IgD-negative memory B cell (primary cell): ENCODE data around the gene GHR. TPM values are rescaled to one million over a fixed set of nuclear protein-coding genes. Genes with fewer than 3 reads are reported as not detected.
A peak's percentile ranks its signal among the peaks of the same experiment; 100 is the strongest.
"Not testable (repeated sequence)": the region's sequence is repeated elsewhere in the genome, so short reads cannot be mapped to it uniquely, and the experiment has no call there.

Experiments used
- H3K27ac Mint-ChIP-seq, 3 donors: one replicate each; pipeline ENCODE4 v1.8.0; 2020 to 2022; ENCODE audit warnings: mild to moderate bottlenecking in 3 of 3, mixed read lengths in 3 of 3, moderate library complexity in 1 of 3
- H3K27me3 Mint-ChIP-seq: one replicate; pipeline ENCODE4 v1.8.0; 2021; ENCODE audit warnings: mixed read lengths
- H3K36me3 Mint-ChIP-seq: one replicate; pipeline ENCODE4 v1.8.0; 2020; ENCODE audit warnings: mild to moderate bottlenecking, mixed read lengths
- H3K4me1 Mint-ChIP-seq, 3 donors: one replicate each; pipeline ENCODE4 v1.8.0; 2020 to 2022; ENCODE audit warnings: mixed read lengths in 3 of 3, mild to moderate bottlenecking in 1 of 3
- H3K4me3 Mint-ChIP-seq, 4 donors: one replicate each; pipeline ENCODE4 v1.8.0; 2020 to 2022; ENCODE audit warnings: mild to moderate bottlenecking in 4 of 4, mixed read lengths in 4 of 4, moderate library complexity in 3 of 4
- H3K9me3 Mint-ChIP-seq, 3 donors: one replicate each; pipeline ENCODE4 v1.8.0; 2020 to 2021; ENCODE audit warnings: mixed read lengths in 3 of 3, mild to moderate bottlenecking in 1 of 3
- polyA plus RNA-seq: library from polyadenylated mRNA; unstranded; fragments of 300-500 nt; fragmentation: Illumina TruSeq; gene quantifications from one replicate; pipeline ENCODE4 v1.2.3, GENCODE V29; 2021

GHR gene
- polyA plus RNA-seq, 1 donor from 2014 or later = not detected

- Mint-ChIP-seq H3K36me3 (no peaks in the 10 kb centered on the region), H3K4me3 (no peak overlapping the region), H3K27me3 (peaks cover 6% of the 10 kb centered on the region), H3K4me1 (peaks cover 0 to 8% (median 6%) of the 10 kb centered on the region in 3 donors), H3K27ac (no peak overlapping the region), H3K9me3 (no peaks in the 10 kb centered on the region)
These were observed 297.0 kb downstream of the GHR start for GRCh38 chr5:42720251-42720650.

- no peak overlapping the region for H3K27ac Mint-ChIP-seq
- H3K4me3 Mint-ChIP-seq = no peak overlapping the region
- peaks cover 1 to 8% (median 6%) of the 10 kb centered on the region in 3 donors for H3K4me1 Mint-ChIP-seq
- no peaks in the 10 kb centered on the region for H3K9me3 Mint-ChIP-seq
- H3K36me3 Mint-ChIP-seq = no peaks in the 10 kb centered on the region
- H3K27me3 Mint-ChIP-seq = peaks cover 3% of the 10 kb centered on the region
These were observed 298.2 kb downstream of the GHR start for GRCh38 chr5:42721484-42721883.

- peak overlapping the region in 1 of 3 donors; percentile 19 for H3K27ac Mint-ChIP-seq
- H3K36me3 Mint-ChIP-seq, H3K4me1 Mint-ChIP-seq, H3K27me3 Mint-ChIP-seq, H3K9me3 Mint-ChIP-seq, H3K4me3 Mint-ChIP-seq: not testable (repeated sequence)
These were observed 311.4 kb downstream of the GHR start for GRCh38 chr5:42734531-42735058.

- Mint-ChIP-seq H3K4me3 (no peak overlapping the region), H3K9me3 (peaks cover 2 to 3% (median 2%) of the 10 kb centered on the region in 3 donors), H3K36me3 (no peaks in the 10 kb centered on the region), H3K4me1 (no peaks in the 10 kb centered on the region), H3K27ac (no peak overlapping the region), H3K27me3 (no peaks in the 10 kb centered on the region)
These were observed 317.7 kb downstream of the GHR start for GRCh38 chr5:42740920-42741319.

- no peaks in the 10 kb centered on the region for H3K4me1 Mint-ChIP-seq
- no peaks in the 10 kb centered on the region for H3K36me3 Mint-ChIP-seq
- no peaks in the 10 kb centered on the region for H3K27me3 Mint-ChIP-seq
- H3K27ac Mint-ChIP-seq = no peak overlapping the region
- H3K9me3 Mint-ChIP-seq = peaks cover 2 to 3% (median 2%) of the 10 kb centered on the region in 3 donors
- no peak overlapping the region for H3K4me3 Mint-ChIP-seq
These were observed 322.2 kb downstream of the GHR start for GRCh38 chr5:42745426-42745825.

GRCh38 chr5:42745856-42746255, 322.6 kb downstream of the GHR start:
- Mint-ChIP-seq H3K9me3 (peaks cover 2 to 3% (median 2%) of the 10 kb centered on the region in 3 donors), H3K4me1 (no peaks in the 10 kb centered on the region), H3K4me3 (no peak overlapping the region), H3K27me3 (no peaks in the 10 kb centered on the region), H3K36me3 (no peaks in the 10 kb centered on the region), H3K27ac (no peak overlapping the region)

- H3K36me3 Mint-ChIP-seq = no peaks in the 10 kb centered on the region
- H3K4me3 Mint-ChIP-seq = no peak overlapping the region
- no peaks in the 10 kb centered on the region for H3K9me3 Mint-ChIP-seq
- no peaks in the 10 kb centered on the region for H3K4me1 Mint-ChIP-seq
- no peaks in the 10 kb centered on the region for H3K27me3 Mint-ChIP-seq
- H3K27ac Mint-ChIP-seq = no peak overlapping the region
These were observed 325.8 kb downstream of the GHR start for GRCh38 chr5:42749020-42749419.

GRCh38 chr5:42750507-42750906, 327.3 kb downstream of the GHR start:
- H3K4me1 Mint-ChIP-seq = no peaks in the 10 kb centered on the region
- H3K27ac Mint-ChIP-seq = no peak overlapping the region
- no peaks in the 10 kb centered on the region for H3K9me3 Mint-ChIP-seq
- no peaks in the 10 kb centered on the region for H3K27me3 Mint-ChIP-seq
- H3K4me3 Mint-ChIP-seq = no peak overlapping the region
- no peaks in the 10 kb centered on the region for H3K36me3 Mint-ChIP-seq

GRCh38 chr5:42751044-42751443, 327.8 kb downstream of the GHR start:
- H3K4me3 Mint-ChIP-seq = no peak overlapping the region
- H3K36me3 Mint-ChIP-seq = no peaks in the 10 kb centered on the region
- H3K27ac Mint-ChIP-seq = no peak overlapping the region
- H3K9me3 Mint-ChIP-seq = no peaks in the 10 kb centered on the region
- no peaks in the 10 kb centered on the region for H3K27me3 Mint-ChIP-seq
- H3K4me1 Mint-ChIP-seq = no peaks in the 10 kb centered on the region

GRCh38 chr5:42753099-42753498, 329.9 kb downstream of the GHR start:
- peaks cover 1% of the 10 kb centered on the region for H3K27me3 Mint-ChIP-seq
- no peak overlapping the region for H3K27ac Mint-ChIP-seq
- H3K4me1 Mint-ChIP-seq = peaks cover 1 to 4% (median 4%) of the 10 kb centered on the region in 3 donors
- H3K36me3 Mint-ChIP-seq = no peaks in the 10 kb centered on the region
- H3K9me3 Mint-ChIP-seq = no peaks in the 10 kb centered on the region
- no peak overlapping the region for H3K4me3 Mint-ChIP-seq

- H3K27ac Mint-ChIP-seq = peak within 1 kb of the TSS in 1 of 3 donors; percentile 84
- peaks cover 1% of the 10 kb centered on the region for H3K27me3 Mint-ChIP-seq
- peak within 1 kb of the TSS; percentile 72 to 94 (median 86) for H3K4me3 Mint-ChIP-seq
- H3K9me3 Mint-ChIP-seq = no peaks in the 10 kb centered on the region
- peaks cover 1 to 4% (median 4%) of the 10 kb centered on the region in 3 donors for H3K4me1 Mint-ChIP-seq
- H3K36me3 Mint-ChIP-seq = no peaks in the 10 kb centered on the region
These were observed 333.7 kb downstream of the GHR start, which contains the start of gene CCDC152 for GRCh38 chr5:42756606-42757601. TSS of gene CCDC152 (plus strand) at chr5:42756818. CDS start at chr5:42759122, 2,304 bp downstream.

- H3K9me3 Mint-ChIP-seq = no peaks in the 10 kb centered on the region
- H3K4me1 Mint-ChIP-seq = peaks cover 1 to 4% (median 4%) of the 10 kb centered on the region in 3 donors
- no peak overlapping the region for H3K4me3 Mint-ChIP-seq
- H3K27ac Mint-ChIP-seq = no peak overlapping the region
- H3K36me3 Mint-ChIP-seq = no peaks in the 10 kb centered on the region
- peaks cover 1% of the 10 kb centered on the region for H3K27me3 Mint-ChIP-seq
These were observed 336.2 kb downstream of the GHR start for GRCh38 chr5:42759456-42759855.

GRCh38 chr5:42760426-42760825, 337.2 kb downstream of the GHR start:
- H3K27ac Mint-ChIP-seq = no peak overlapping the region
- H3K36me3 Mint-ChIP-seq = peaks cover 3% of the 10 kb centered on the region
- no peaks in the 10 kb centered on the region for H3K9me3 Mint-ChIP-seq
- H3K4me1 Mint-ChIP-seq = peaks cover 1 to 4% (median 4%) of the 10 kb centered on the region in 3 donors
- H3K27me3 Mint-ChIP-seq = peaks cover 1% of the 10 kb centered on the region
- no peak overlapping the region for H3K4me3 Mint-ChIP-seq

- H3K4me1 Mint-ChIP-seq = peaks cover 1 to 4% (median 4%) of the 10 kb centered on the region in 3 donors
- no peak overlapping the region for H3K27ac Mint-ChIP-seq
- no peak overlapping the region for H3K4me3 Mint-ChIP-seq
- no peaks in the 10 kb centered on the region for H3K9me3 Mint-ChIP-seq
- peaks cover 3% of the 10 kb centered on the region for H3K36me3 Mint-ChIP-seq
- peaks cover 1% of the 10 kb centered on the region for H3K27me3 Mint-ChIP-seq
These were observed 338.6 kb downstream of the GHR start for GRCh38 chr5:42761791-42762190.

GRCh38 chr5:42767491-42768105, 344.4 kb downstream of the GHR start:
- Mint-ChIP-seq H3K36me3 (peaks cover 3% of the 10 kb centered on the region), H3K9me3 (no peaks in the 10 kb centered on the region), H3K4me1 (no peaks in the 10 kb centered on the region), H3K27ac (no peak overlapping the region), H3K4me3 (no peak overlapping the region), H3K27me3 (peaks cover 1% of the 10 kb centered on the region)
